NCI-H345 treated with DMSO at 0.1 percent for 48 hours (cell line): ENCODE data around the gene FAM204A.

ENCODE experiments used
- DNase-seq: peaks from one replicate; lab custom pipeline; 2025; ENCODE audit not compliant: unreplicated experiment; lab: John Stamatoyannopoulos, UW

Gene FAM204A

DNA sequence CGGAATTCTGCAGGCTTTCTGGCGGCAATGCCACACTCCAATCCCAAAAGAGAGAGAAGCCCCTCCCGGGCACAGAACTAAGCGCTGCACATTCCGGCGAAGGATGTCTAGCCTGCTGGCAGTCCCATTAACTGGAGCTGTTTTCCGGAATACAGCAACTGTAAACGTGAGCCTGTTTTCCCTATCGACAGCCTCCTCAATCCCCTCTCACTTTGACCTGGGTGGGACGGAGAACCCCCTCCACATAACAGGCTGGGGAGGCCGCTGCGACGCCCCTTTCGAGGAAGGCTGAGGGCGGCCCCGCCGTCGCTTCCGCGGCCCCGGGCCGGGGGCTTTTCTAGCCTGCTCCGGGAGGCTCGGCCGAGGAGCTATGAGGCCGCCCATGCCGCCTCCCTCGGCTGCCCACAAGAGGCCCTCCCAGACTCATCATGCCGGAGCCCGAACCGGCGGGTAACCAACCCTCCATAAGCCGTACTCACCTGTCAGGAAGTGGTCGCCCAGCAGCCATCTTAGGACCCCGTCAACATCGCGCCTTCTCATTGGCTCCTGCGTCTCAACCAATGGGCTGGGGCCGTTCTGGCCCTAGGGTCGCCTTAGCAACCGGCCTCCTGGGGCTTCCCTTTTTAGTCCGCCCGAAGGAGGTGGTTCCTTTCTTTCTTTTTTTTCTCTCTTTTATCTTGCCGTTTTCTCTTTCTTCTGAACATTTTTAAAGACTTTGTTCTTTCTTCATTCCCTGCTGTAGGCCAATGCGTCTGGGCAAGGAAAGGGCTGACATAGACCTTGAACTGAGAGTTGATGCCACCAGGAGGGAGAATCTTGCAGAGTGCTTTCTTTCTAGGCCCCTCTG, at the start of gene FAM204A:
Gene FAM204A (minus strand): TSS at position 534 of the 847 bp plus-strand sequence. CDS start 5,909 bp downstream, outside the sequence.
- peak; percentile 74 for DNase-seq

DNA sequence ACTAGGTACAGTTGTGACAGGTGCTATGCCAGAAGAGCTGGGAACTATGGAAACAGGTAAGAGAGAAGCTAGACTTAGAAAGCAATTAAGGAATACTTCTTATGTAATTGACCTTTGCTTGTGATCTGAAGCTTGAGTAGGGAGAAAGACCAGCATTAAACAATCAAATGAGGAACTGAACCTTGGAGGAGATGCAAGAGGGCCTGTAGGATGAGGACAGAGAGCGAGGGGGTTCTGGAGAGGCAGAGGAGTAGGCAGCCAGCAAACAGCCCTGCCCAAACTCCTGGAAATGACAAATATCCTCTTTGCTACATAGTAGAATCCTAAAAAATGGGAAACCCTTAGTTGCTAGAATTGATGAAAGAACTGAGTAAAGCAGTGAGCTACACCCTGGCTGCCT, 41.6 kb upstream of the FAM204A start:
- DNase-seq: no peak

DNA sequence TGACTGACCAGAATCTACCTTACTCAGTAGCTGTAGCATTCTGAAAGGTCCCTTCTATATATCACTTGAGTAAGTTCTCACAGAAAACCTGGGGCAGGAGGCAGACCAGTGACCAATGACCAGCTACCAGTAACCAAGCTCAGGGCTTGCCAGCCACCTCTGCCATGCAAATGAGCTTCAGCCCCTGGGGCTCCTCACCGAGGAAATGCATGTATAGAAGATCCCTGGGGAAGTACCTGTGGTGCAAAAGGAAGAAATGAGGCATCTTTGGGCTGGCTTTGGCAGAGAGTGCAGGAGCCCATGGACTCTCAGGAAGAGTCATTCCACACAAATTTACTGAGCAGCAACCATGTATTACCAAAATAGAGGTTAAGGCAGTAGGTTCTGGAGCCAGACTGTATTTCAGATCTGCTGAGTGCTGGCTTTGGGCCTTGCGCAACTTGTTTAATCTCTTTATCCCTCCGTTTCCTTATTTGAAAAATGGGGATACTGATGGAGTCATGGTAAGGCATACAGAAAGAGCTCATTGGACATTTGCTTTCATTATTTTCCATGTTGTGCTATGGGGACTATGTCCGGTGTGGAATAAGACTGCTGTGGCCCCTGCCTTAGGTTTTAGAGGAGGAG, 41.1 kb upstream of the FAM204A start:
- no peak for DNase-seq

DNA sequence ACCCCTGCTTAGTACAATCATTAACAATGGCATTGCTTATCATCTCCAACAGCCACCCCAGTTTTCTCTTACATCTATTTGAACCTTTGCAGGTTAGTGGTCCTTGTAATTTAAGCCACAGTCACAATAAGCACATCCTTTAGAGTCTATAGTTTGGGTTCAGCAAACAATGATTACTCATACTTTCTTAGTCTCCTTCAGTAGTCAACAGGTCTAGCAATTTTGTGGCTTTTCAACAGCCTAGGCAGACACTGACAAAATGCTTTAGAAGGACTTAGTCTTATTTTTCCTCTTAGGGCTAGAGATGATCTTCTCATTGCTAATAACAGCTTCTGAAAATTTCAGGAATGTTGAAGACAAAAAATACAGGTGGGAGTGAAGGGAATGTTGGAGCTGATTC, 32.3 kb upstream of the FAM204A start:
- DNase-seq: no peak

- no peak for DNase-seq
Measured at GRCh38 chr10:118373786-118374185, 31.7 kb upstream of the FAM204A start.

GRCh38 chr10:118370499-118370898, 28.4 kb upstream of the FAM204A start:
- no peak for DNase-seq

GRCh38 chr10:118369641-118370205, 27.6 kb upstream of the FAM204A start:
- peak; percentile 90 for DNase-seq

- DNase-seq: no peak
Measured at GRCh38 chr10:118365702-118366101, 23.6 kb upstream of the FAM204A start.

DNA sequence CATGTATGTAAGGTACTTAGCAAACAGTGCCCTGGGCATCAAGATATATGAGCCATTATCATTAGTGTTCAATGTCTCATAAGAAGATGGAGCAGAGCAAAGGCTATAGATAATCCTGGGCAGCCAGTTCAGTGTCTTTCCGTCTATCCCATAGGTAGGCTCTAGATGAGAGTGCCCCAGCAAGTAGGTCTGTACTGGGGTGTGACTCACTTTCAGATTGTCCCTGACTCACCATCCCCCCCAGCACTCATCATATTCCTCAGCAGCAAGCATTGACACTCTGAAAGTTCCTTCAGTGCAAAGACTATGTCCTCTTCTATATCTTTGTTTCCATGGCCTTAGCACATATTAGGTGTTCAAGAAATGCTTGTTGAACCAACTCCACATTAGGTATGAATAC, 20.0 kb upstream of the FAM204A start:
- DNase-seq: no peak

- DNase-seq: no peak
Measured at GRCh38 chr10:118358327-118358726, 16.2 kb upstream of the FAM204A start.

GRCh38 chr10:118357841-118358240, 15.7 kb upstream of the FAM204A start:
- DNase-seq: no peak

GRCh38 chr10:118356628-118357027, 14.5 kb upstream of the FAM204A start:
- no peak for DNase-seq

DNA sequence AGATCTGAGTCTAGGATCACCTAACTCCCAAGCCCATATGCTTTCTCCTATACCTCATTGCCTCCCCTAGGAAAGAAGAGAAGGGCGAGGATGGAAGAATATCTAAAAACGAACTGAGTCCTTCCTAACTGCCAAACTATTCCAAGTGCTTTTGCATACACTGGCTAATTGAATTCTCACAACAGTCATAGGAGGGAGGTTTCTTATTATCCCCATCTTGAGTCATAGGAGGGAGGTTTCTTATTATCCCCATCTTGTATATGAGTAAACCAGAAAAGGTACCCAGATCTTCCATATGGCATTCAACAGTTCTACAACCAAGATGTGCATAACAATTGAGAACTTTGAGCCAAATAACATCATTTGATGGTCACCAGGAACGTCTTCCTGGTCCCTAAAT, 13.1 kb upstream of the FAM204A start:
- DNase-seq: no peak

DNA sequence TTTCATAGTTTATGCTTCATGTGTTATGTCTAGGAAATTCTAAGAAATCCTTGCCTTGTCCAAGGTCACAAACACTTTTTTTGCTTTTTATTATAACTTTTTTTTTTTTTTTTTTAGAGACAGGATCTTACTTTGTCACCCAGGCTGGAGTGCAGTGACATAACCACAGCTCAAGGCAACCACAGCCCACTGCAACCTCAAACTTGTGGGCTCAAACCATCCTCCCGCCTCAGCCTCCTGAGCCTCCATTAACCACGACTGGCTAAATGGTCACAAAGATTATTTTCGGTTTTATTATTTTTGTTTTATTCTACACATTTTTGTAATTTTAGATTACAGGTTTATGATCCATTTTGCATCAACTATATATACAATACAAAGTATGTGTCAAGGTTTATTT, 7.1 kb upstream of the FAM204A start:
- DNase-seq: no peak

- no peak for DNase-seq
Measured at GRCh38 chr10:118343549-118343948, 1.4 kb upstream of the FAM204A start.

DNA sequence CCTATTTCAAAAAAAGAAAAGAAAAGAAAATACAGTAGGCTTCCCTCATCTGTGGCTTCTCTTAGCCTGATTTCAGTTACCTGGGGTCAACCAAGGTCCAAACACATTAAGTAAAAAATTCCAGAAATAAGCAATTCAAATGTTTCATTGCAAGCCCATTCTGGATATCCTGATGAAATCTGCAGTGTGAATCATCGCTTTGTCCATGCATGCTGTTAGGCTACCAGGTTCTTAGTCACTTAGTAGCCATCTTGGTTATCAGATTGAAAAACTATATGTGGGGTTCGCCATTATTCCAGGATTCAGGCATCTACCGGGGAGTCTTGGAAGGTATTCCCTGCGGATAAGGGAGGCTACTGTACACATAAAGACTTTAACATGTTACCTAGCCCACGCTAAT, 991 bp upstream of the FAM204A start:
- no peak for DNase-seq

- no peak for DNase-seq
Measured at GRCh38 chr10:118342638-118343020, 505 bp upstream of the FAM204A start.

- DNase-seq: no peak
Measured at GRCh38 chr10:118340486-118340885, 1.6 kb downstream of the FAM204A start.

DNA sequence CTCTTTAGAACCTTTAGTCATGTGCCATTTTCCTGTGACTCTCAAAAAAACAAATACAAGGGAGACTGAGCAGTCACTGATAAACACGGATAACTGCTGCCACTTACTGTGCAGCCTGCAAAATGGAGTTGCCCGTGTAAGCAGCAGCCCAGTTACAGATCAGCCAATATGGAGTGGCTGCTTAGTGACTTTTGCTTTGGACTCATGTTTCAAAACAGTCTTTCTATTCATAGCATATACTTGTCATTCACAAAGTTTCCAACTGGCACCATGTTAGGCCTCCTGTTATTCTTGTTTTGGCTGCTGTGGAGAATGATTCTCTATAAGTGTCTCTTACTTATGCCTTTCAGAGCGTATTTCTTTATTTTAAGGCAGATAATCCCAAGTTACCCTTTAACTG, 3.0 kb downstream of the FAM204A start:
- no peak for DNase-seq

- no peak for DNase-seq
Measured at GRCh38 chr10:118337356-118337755, 4.8 kb downstream of the FAM204A start.

GRCh38 chr10:118333871-118334270, 8.3 kb downstream of the FAM204A start:
- no peak for DNase-seq
